ENCODE measurements around the gene PXDC1. TPM values are rescaled to one million over a fixed set of nuclear protein-coding genes. Genes with fewer than 3 reads are reported as not detected.
"Not testable (repeated sequence)": the region's sequence is repeated elsewhere in the genome, so short reads cannot be mapped to it uniquely, and the experiment has no call there.

PXDC1 gene
- total RNA-seq, 6 experiments from 2014 or later: 63.1 to 97.5 (median 72.8) TPM

GRCh38 chr6:3754776-3755175 lies 3.3 kb upstream of the PXDC1 start:
- Mint-ChIP-seq H3K4me1 (ENCODE audit: low read depth) (peaks cover 42% of the 10 kb centered on the region), H3K9me3 (no peaks in the 10 kb centered on the region), H3K27me3 (ENCODE audit: insufficient read depth) (no peaks in the 10 kb centered on the region; the same call in 1 of the 2 replicates), H3K36me3 (ENCODE audit: low read depth) (peaks cover 2% of the 10 kb centered on the region; the same call in 1 of the 2 replicates), H3K27ac (no peak overlapping the region), H3K4me3 (no peak overlapping the region)
- no peak for DNase-seq
- no peak for TF ChIP-seq CTCF (IDR thresholded peaks at IDR 0.05)

GRCh38 chr6:3754032-3754725 lies 2.7 kb upstream of the PXDC1 start:
- Mint-ChIP-seq H3K27ac (peak overlapping the region; percentile 11; the same call in 1 of the 2 replicates), H3K4me1 (ENCODE audit: low read depth) (peaks cover 42% of the 10 kb centered on the region)
- H3K36me3 Mint-ChIP-seq (ENCODE audit: low read depth); DNase-seq; H3K4me3 Mint-ChIP-seq; H3K9me3 Mint-ChIP-seq; H3K27me3 Mint-ChIP-seq (ENCODE audit: insufficient read depth): not testable (repeated sequence)

- Mint-ChIP-seq H3K9me3 (no peaks in the 10 kb centered on the region), H3K4me1 (ENCODE audit: low read depth) (peaks cover 44% of the 10 kb centered on the region), H3K4me3 (peak overlapping the region; percentile 80), H3K36me3 (ENCODE audit: low read depth) (peaks cover 10% of the 10 kb centered on the region), H3K27me3 (ENCODE audit: insufficient read depth) (peaks cover 4% of the 10 kb centered on the region), H3K27ac (peak overlapping the region; percentile 82)
- TF ChIP-seq CTCF (IDR thresholded peaks at IDR 0.05): no peak
- DNase-seq: no peak
Measured at GRCh38 chr6:3753228-3753835, 1.8 kb upstream of the PXDC1 start.

DNA sequence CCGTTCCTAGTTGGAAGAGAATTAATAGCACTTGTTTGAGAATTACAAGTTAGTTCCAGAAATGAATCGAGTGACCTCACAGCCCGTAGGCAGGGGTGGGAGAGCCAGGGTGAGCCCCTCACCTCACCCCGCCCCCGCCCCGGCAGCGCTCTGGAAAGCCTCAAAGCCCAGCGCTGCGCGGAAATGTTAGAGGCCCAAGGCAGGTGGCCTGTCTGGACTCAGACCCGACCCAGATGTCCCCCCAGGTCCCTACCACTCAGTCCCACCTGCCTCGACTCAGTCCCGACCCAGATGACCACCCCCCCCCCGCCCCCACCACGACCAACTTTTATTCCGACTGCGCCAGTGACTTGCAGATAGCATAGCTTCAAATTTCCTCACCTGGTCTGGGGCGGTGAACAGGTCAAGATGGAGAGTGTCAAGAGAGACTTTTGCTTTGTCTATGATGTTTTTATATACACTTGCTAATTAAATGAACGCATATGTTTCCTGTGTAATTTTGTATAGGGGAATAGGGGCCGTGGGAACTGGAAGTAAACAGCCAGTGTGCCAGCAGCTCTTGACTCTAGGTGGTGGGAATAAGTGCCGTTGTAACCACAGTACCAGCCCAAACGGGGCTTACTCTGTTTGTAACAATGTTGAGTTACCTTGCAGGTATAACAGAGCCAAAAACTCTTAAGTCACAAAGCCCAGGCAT lies 1.2 kb upstream of the PXDC1 start:
- Mint-ChIP-seq H3K4me3 (peak overlapping the region; percentile 80), H3K27me3 (ENCODE audit: insufficient read depth) (peaks cover 5% of the 10 kb centered on the region), H3K36me3 (ENCODE audit: low read depth) (peaks cover 12% of the 10 kb centered on the region), H3K27ac (peak overlapping the region; percentile 82), H3K9me3 (no peaks in the 10 kb centered on the region), H3K4me1 (ENCODE audit: low read depth) (peaks cover 50% of the 10 kb centered on the region)
- no peak for DNase-seq
- TF ChIP-seq CTCF (IDR thresholded peaks at IDR 0.05): no peak

DNA sequence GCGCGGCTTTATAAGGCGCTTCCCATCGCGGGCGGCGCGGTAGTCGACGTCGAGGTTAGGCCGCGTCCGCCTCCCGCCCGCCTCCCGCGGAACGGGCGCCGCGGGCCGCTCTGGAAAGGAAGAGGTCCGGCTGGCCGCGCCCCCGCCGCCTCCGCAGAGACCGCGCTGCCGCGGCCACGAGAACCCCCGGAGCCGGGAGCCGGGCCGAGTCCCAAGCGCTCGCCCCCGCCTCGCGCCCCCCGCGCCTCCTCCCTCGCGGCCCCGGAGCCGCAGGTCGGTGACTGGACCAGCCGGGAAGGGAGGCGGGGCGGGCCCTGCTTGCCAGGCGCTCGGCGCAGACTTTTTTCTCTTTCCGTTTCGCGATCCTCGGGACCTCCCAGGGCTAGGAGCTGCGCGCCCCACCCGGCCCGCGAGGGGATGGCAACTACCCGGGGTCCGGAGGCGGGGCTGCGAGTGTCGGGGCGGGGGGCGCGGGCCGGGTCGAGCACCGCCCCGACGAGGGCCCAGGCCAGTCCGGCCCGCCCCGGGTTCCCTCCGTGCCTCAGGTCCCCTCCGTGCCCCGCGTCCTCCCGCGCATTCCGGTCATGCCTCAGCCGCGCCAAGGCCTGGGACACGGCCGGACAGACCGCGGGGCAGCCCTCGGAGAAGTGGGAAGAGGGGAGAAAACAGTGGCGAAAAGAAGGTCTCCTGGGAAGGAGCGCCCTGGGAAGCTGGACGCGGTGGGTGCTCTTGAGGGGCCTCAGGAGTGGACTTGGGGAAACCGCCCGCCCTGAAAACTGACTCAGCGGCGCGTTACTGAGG lies 417 bp upstream of the PXDC1 start:
- DNase-seq: peak; percentile 90
- peak overlapping the region; percentile 82 for H3K27ac Mint-ChIP-seq
- H3K4me1 Mint-ChIP-seq (ENCODE audit: low read depth): peaks cover 58% of the 10 kb centered on the region
- peak; percentile 71 for TF ChIP-seq CTCF (IDR thresholded peaks at IDR 0.05)
- H3K4me3 Mint-ChIP-seq: peak overlapping the region; percentile 80
- H3K9me3 Mint-ChIP-seq: no peaks in the 10 kb centered on the region
- H3K27me3 Mint-ChIP-seq (ENCODE audit: insufficient read depth): peaks cover 5% of the 10 kb centered on the region
- H3K36me3 Mint-ChIP-seq (ENCODE audit: low read depth): peaks cover 18% of the 10 kb centered on the region
